HG03378 (cell line): ENCODE data around the gene CCDC57.

Experiments
- ATAC-seq: cut with Tn5 transposase; IDR thresholded peaks from one replicate; pipeline ENCODE4 v1.9.1; 2021; ENCODE audit warnings: mild to moderate bottlenecking, moderate library complexity; ENCODE audit not compliant: unreplicated experiment

CCDC57 gene

DNA sequence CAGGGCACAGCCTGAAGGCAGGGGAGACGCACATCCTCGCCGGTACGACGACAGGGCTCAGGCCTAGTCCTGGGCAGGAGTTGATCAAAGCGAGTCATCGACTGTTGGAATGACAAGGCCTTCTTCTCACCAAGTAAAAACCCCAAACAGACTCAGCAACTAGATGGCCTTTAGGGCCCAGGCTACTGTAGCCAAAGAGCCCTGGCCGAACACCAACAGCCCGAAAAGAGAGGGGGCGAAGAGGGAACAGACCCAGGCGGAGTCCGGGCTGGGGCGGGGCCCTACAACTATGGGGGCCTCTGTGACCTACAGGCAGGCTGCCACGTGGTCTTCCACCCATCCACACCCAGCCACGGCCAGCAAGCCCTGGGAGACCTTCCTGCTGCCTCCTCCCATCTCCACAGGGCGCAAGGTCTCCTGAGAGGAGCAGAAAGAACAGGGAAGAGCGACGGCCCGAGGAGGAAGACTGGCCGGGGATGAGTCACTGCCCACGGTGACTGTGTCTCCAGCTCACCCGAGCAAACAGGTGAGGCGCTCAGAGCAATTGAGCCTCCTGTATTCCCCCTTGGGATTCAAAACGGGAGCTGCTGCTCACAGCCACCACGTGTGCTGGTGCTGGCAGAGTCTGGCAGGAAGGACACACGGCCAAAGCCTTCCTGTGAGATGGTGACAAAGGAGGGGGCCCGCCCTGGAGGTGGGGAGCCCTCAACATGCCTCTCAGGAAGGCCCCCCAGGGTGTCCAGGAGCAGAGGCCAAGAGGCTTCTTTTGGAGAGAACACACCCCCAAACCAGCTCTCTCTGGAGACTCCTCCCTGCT, 33.9 kb upstream of the CCDC57 start:
- ATAC-seq, result no peak

- no peak for ATAC-seq
Measured at GRCh38 chr17:82246040-82246364, 33.4 kb upstream of the CCDC57 start.

GRCh38 chr17:82245134-82246039, 32.7 kb upstream of the CCDC57 start:
- ATAC-seq, result no peak

GRCh38 chr17:82244413-82245133, 31.9 kb upstream of the CCDC57 start:
- ATAC-seq, result no peak

DNA sequence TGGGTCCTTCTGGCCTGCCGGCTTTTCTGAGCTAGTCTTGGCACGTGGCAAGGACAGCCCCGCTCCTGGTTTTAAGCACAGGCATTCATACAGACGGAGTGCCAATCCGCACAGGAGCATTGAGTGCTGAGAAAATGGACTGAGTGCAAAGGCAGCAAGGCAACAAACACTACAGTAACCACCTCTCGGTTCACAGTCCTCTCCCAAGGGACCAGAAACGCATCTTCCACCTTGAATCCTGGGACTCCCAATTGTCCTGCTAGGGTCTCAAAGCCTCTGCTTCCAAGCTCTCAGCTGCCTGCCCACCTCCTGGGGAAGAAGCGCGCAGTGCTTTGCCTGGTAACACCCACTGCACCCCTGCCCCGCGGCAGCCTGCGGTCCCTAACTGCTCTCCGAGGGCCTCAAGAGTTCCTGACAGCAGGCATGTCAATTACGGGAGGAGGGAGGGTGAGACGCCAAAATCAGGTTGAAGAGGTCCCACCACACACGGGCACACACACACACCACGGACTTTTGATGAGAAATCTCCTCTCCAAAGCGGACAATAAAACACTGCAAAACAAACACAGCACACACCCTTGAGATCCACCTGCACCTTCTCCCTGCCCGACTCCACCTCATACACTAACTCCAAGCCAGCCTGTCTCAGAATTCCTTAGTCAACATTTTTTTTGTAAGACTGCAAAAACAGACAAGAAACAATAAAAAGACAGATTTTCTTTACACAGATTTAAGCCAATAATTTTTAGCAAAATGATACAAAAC, 31.2 kb upstream of the CCDC57 start:
- ATAC-seq, result no peak

DNA sequence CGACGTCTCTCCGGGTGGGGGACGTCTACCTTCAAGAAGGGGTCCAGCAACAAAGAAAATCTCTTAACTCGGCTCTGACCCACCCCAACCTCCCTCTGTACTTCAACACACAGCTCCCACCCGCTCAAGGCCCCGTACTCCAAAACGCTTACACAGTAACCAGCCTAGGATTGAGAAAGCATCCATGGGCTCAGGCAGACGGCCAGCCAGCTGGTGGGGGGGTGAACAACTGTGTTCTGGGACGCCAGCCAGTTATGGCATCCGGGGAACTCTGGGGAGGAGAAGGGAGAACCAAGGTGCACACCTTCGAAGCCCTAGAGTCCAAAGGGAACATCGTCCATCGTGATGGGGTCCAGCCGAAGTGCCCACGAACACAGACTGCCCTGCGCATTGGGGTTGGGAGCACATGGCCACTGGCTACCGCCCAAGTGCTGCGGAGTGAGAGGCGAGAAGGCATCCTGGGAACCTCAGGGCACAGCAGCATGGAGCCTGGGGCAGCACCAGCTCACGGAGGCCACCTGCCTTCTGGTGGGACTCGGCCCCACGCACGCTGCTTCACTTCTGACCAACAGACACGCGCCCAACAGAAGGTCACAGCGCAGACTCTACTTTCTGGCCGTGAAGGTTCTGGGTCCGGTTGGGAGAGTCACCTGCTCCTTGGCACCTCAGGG, 30.5 kb upstream of the CCDC57 start:
- no peak for ATAC-seq

DNA sequence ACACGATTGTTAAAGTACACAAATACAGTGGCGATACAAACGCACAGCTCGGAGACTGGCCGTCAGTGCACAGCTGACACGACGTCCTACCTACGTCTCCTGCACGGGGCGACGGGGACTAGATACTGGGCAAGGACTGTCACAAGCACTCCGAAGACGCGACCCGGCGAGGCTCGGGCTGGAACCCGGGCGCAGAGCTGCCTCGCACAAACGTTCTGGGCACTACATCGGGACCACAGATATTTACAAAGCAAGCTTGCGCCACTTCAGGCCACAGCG, 30.0 kb upstream of the CCDC57 start:
- no peak for ATAC-seq

DNA sequence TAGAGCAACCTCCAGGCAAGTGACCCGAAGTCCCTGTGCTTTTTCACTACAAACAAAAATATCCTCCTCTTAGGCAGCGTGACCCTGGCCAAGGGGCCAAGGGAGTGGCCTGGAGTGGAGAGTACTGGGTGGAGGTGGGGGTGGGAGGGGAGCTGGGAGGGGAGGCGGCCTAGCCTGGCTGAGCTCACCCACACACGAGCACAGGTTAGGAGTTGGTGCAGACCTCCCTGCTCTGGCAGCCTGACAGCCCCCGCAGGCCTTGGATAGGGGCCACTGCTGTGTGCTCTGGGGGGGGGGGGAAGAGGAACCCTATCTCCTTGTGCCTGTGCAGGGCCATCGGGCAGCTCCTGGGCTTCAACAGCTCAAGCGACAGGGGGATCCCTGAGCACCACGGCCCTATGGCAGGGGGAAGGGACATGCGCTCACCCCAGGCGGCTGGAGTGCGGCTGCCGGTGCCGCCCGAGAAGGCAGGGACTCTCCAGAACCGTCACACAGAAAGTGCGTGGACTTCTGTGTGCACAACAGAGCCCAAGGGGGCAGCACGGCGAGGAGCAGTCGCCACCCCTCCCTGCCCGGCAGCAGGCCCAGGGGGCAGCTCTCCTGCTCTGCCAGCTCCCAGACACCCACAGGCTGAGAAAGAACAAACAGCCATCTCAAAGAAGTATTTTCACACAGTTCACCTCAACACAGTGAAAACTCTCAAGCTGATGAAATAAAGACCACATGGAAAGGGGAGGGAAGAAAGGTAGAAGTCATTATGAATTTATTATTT, 29.5 kb upstream of the CCDC57 start:
- no peak for ATAC-seq

- ATAC-seq, result no peak
Measured at GRCh38 chr17:82241183-82241925, 28.7 kb upstream of the CCDC57 start.

DNA sequence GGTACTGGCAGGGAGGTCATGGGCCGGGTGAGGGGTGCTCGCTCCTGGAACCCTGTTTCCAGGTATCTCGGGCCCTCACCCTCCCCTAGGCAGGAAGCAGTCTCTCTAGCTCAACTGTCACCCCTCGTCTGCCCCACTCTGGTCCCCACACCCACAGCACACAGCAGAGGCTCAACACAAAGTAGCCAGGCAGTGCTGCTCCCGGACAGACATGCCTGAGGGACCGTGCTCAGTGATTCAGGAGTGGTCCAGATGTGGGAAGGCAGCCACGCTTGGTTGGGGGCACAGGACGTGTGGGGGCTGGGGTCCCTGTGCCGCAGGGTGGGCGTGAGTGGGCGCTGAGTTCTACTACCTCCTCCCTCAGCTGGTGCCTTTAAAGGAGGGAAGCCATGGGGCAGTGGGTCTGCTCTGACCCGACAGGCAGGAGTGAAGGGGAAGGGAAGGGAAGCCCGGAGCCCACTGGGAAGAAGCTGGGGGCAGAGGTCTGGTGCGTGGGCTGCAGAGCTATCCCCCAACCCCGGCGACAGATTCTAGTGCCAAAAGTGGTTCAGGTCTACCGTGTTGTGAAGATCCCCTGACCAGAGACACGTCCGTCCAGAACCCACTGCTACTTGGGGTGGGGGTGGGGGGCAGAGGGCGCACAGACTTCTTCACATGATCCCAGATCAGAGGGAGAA, 28.0 kb upstream of the CCDC57 start:
- no peak for ATAC-seq

GRCh38 chr17:82239926-82240505, 27.4 kb upstream of the CCDC57 start:
- no peak for ATAC-seq

DNA sequence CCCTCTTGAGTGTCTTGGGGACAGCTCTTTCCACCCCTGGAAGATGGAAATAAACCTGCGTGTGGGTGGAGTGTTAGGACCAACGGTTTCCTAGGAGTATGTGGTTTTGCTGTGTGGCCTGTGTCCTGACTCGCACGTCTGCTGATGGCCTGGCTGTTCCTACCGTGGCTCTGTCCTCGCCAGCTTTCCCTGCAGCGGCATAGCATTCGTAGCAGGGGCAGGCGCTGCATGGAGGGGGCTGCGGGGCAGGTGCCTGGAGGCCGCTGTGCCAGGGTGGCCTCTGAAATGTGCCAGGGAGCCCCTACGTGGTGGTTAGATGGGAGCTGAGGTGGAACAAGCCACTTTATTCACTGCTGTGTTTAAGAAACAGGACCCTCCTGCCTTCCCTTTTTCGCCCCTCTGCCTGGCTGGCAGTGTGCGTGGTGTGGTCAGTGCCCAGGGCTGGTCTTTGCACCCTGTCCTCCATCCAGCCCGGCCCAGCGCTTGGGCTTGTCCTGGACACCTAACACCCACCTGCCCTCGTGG, 26.8 kb upstream of the CCDC57 start:
- no peak for ATAC-seq

DNA sequence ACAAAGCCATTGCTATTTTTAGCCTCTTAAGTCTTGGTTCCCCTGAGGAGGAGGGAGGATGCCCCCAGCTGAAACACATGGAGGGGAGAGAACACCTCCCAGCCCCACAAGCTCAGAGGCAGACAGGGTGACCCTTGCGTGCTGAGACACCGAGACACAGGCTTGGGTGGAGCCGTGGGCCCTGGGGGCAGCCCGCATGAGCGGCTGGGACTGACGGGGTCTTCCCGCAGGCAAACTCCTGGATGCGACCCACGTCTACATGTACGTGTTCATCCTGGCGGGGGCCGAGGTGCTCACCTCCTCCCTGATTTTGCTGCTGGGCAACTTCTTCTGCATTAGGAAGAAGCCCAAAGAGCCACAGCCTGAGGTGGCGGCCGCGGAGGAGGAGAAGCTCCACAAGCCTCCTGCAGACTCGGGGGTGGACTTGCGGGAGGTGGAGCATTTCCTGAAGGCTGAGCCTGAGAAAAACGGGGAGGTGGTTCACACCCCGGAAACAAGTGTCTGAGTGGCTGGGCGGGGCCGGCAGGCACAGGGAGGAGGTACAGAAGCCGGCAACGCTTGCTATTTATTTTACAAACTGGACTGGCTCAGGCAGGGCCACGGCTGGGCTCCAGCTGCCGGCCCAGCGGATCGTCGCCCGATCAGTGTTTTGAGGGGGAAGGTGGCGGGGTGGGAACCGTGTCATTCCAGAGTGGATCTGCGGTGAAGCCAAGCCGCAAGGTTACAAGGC, 26.0 kb upstream of the CCDC57 start:
- ATAC-seq, result no peak

DNA sequence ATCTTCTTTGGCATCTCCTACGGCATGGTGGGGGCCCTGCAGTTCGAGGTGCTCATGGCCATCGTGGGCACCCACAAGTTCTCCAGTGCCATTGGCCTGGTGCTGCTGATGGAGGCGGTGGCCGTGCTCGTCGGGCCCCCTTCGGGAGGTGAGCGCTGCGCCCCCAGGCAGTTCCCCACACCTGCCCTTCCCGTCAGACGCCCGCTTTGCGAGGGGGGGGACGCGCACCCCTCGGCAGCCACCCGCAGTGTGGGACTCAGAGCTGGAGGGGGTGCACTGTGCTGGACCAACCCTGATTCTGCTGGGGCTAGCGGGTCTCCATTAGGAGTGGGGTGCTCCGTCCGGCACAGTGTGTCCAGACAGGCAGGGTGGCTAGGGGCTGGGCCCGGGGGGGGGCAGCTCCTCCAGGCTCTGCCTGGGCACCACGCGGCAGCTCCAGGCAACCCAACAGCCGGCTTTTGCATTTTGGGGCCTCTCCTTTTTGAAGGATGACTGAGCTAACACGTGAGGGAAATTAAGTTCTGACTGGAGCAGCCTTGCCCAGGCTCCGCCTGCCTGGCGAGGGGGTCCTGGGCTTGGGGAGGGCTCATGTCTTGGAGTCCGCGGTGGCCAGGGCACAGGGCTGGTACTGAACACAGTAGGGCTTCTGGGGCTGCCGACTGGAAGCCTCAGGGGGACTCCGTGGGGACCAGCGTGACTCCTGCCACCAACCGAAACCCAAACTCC, 25.3 kb upstream of the CCDC57 start:
- no peak for ATAC-seq

DNA sequence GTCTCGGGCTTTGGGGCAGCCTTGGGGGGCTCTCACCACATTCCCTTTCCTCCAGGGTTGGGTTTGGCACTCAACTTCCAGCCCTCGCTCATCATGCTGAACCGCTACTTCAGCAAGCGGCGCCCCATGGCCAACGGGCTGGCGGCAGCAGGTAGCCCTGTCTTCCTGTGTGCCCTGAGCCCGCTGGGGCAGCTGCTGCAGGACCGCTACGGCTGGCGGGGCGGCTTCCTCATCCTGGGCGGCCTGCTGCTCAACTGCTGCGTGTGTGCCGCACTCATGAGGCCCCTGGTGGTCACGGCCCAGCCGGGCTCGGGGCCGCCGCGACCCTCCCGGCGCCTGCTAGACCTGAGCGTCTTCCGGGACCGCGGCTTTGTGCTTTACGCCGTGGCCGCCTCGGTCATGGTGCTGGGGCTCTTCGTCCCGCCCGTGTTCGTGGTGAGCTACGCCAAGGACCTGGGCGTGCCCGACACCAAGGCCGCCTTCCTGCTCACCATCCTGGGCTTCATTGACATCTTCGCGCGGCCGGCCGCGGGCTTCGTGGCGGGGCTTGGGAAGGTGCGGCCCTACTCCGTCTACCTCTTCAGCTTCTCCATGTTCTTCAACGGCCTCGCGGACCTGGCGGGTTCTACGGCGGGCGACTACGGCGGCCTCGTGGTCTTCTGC, 24.6 kb upstream of the CCDC57 start:
- ATAC-seq, result no peak
